GM12878 (cell line): ENCODE data around the gene GPR158. TPM values are rescaled to one million over a fixed set of nuclear protein-coding genes. Genes with fewer than 3 reads are reported as not detected.

Experiments
- ATAC-seq: fragments of 200-7000 bp; cut with Tn5 transposase; 3 replicates; pipeline ENCODE4 v1.9.1; 2020; ENCODE audit warnings: mild to moderate bottlenecking, moderate library complexity
- BruUV-seq: library from RNA; stranded (reverse); fragments of 400-500 nt; replicated peaks from 2 replicates; lab custom pipeline; 2021; lab: Mats Ljungman, UMichigan
- CTCF ChIA-PET: fragments of 300-600 bp; sonication (Branson Sonifier 250); formaldehyde crosslinking; extraction: SDS; loops from one replicate; lab custom pipeline; 2021; ENCODE audit warnings: inconsistent platforms; lab: Yijun Ruan, JAX
- POLR2A ChIA-PET: fragments of 350-600 bp; formaldehyde crosslinking; extraction: SDS; loops from one replicate; lab custom pipeline; 2021; ENCODE audit warnings: inconsistent platforms; lab: Charles Lee
- RAD21 ChIA-PET: fragments of 300-600 bp; sonication (Branson Sonifier 250); formaldehyde crosslinking; loops from one replicate; lab custom pipeline; 2023; ENCODE audit warnings: antibody characterized with exemption; ENCODE audit not compliant: unreplicated experiment; lab: Charles Lee
- SMC1A ChIA-PET: fragments of 300-600 bp; sonication (Branson Sonifier 250); formaldehyde crosslinking; loops from one replicate; lab custom pipeline; 2023; ENCODE audit not compliant: unreplicated experiment, uncharacterized antibody; lab: Charles Lee
- DNase-seq: peaks from one replicate; pipeline ENCODE4 v3.0.0-alpha.2; 2011; ENCODE audit warnings: low read depth, low spot score
- FAIRE-seq: peaks from 3 replicates; lab custom pipeline; 2011; peaks lifted over from hg19 to GRCh38; lab: Jason Lieb, UNC
- H2AFZ ChIP-seq: 2 replicates; pipeline ENCODE4 v1.6.0; 2011; ENCODE audit warnings: low read depth, low read length, control low read depth; ENCODE audit not compliant: control insufficient read depth
- H3K27ac ChIP-seq: 2 replicates; pipeline ENCODE4 v1.5.1; 2011; ENCODE audit warnings: control low read depth; ENCODE audit not compliant: control insufficient read depth, insufficient read depth
- H3K27me3 ChIP-seq, 2 experiments: replicated peaks in 1 of 2; 2 replicates each; pipeline versions ENCODE4 v1.6.0 to v1.6.1; 2011; ENCODE audit warnings: low read length in 1 of 2; ENCODE audit not compliant: control insufficient read depth in 2 of 2, insufficient read depth in 2 of 2
- H3K36me3 ChIP-seq, 2 experiments: 2 replicates each; pipeline ENCODE4 v1.5.1; 2011; ENCODE audit warnings: low read length in 1 of 2; ENCODE audit not compliant: control insufficient read depth in 2 of 2, insufficient read depth in 2 of 2
- H3K4me1 ChIP-seq: 2 replicates; pipeline ENCODE4 v1.6.1; 2011; ENCODE audit warnings: mild to moderate bottlenecking, low read length, moderate library complexity, mixed read lengths; ENCODE audit not compliant: control insufficient read depth, insufficient read depth
- H3K4me2 ChIP-seq: 2 replicates; pipeline ENCODE4 v1.6.0; 2011; ENCODE audit warnings: control low read depth; ENCODE audit not compliant: control insufficient read depth, insufficient read depth
- H3K4me3 ChIP-seq: fragments of 200-600 bp; sonication (generic); 2 replicates; pipeline ENCODE4 v1.5.1; 2016
- H3K79me2 ChIP-seq: 2 replicates; pipeline ENCODE4 v1.6.0; 2011; ENCODE audit warnings: low read length; ENCODE audit not compliant: control insufficient read depth, insufficient read depth
- H3K9ac ChIP-seq: 2 replicates; pipeline ENCODE4 v1.8.0; 2011; ENCODE audit warnings: low read length, control low read depth, mixed read lengths; ENCODE audit not compliant: control insufficient read depth, insufficient read depth
- H3K9me3 ChIP-seq: replicated peaks from 3 replicates; pipeline ENCODE4 v1.5.1; 2011; ENCODE audit warnings: mild to moderate bottlenecking, low read length; ENCODE audit not compliant: control insufficient read depth, insufficient read depth
- H4K20me1 ChIP-seq: 2 replicates; pipeline ENCODE4 v1.6.0; 2011; ENCODE audit not compliant: control insufficient read depth, insufficient read depth
- BMI1 ChIP-seq: fragments of 450-650 bp; IDR thresholded peaks from 2 replicates; pipeline ENCODE4 v1.6.1; 2016; ENCODE audit warnings: mild to moderate bottlenecking, moderate library complexity, borderline replicate concordance
- CTCF ChIP-seq, 3 experiments: IDR thresholded peaks in 2 of 3; conservative IDR thresholded peaks in 1 of 3; 2 replicates each; pipeline ENCODE4 v1.5.1; 2011; ENCODE audit warnings: low read depth in 3 of 3, low read length in 3 of 3, mild to moderate bottlenecking in 3 of 3, control low read depth in 2 of 3, moderate library complexity in 2 of 3, inconsistent platforms in 1 of 3, mixed read lengths in 1 of 3; ENCODE audit not compliant: control insufficient read depth in 2 of 3, insufficient read depth in 1 of 3; ENCODE audit errors: extremely low read depth in 1 of 3
- HDGF ChIP-seq: fragments of 450-650 bp; IDR thresholded peaks from 2 replicates; pipeline ENCODE4 v1.6.1; 2016; ENCODE audit warnings: antibody characterized with exemption
- KLF5 ChIP-seq: fragments of 450-650 bp; IDR thresholded peaks from 2 replicates; pipeline ENCODE4 v1.6.1; 2014; ENCODE audit warnings: mild to moderate bottlenecking; ENCODE audit not compliant: partially characterized antibody
- MYC ChIP-seq: IDR thresholded peaks from 2 replicates; pipeline ENCODE4 v1.6.1; 2011; ENCODE audit warnings: mild to moderate bottlenecking, low read length, moderate library complexity, inconsistent platforms; ENCODE audit not compliant: insufficient read depth, insufficient replicate concordance, insufficient read length, severe bottlenecking
- NFIC ChIP-seq: IDR thresholded peaks from 2 replicates; pipeline ENCODE4 v1.6.1; 2012; ENCODE audit warnings: low read depth, mild to moderate bottlenecking, inconsistent platforms, low read length, moderate library complexity
- NFYB ChIP-seq: IDR thresholded peaks from 2 replicates; pipeline ENCODE4 v1.6.1; 2011; ENCODE audit warnings: low read depth, mild to moderate bottlenecking, low read length, improper control_type of control experiment, moderate library complexity; ENCODE audit not compliant: insufficient read depth
- NR2C2 ChIP-seq: IDR thresholded peaks from 2 replicates; pipeline ENCODE4 v1.6.1; 2011; ENCODE audit warnings: borderline replicate concordance, low read depth; ENCODE audit not compliant: control insufficient read depth, insufficient read length
- POLR2A ChIP-seq: IDR thresholded peaks from 2 replicates; pipeline ENCODE4 v1.6.1; 2011; ENCODE audit warnings: low read depth, mild to moderate bottlenecking, low read length
- PRDM15 ChIP-seq: fragments of 450-650 bp; formaldehyde crosslinking; IDR thresholded peaks from 2 replicates; pipeline ENCODE4 v1.4.0; 2020; ENCODE audit warnings: mild to moderate bottlenecking, moderate library complexity
- ZSCAN29 ChIP-seq: fragments of 450-650 bp; IDR thresholded peaks from 2 replicates; pipeline ENCODE4 v1.6.1; 2017; ENCODE audit warnings: mild to moderate bottlenecking, moderate library complexity
- WGBS: methylation state at CpG from one replicate; pipeline ENCODE4 v1.1.6; 2016; ENCODE audit warnings: low lambda C conversion rate; ENCODE audit not compliant: insufficient replicate concordance, insufficient coverage; ENCODE audit errors: missing lambda C conversion rate; 5-methylcytosine and 5-hydroxymethylcytosine counted together
- in situ Hi-C: fragments of 300-500 bp; cut with MboI; formaldehyde crosslinking; loops from 9 replicates; pipeline ENCODE4 v1.14.3; 2018; ENCODE audit warnings: mixed read lengths
- intact Hi-C: fragments of 100-400 bp; cut with micrococcal nuclease; formaldehyde crosslinking; loops from one replicate; pipeline ENCODE4 v1.14.2; 2022; ENCODE audit not compliant: unreplicated experiment
- polyA plus RNA-seq, 11 experiments: library from polyadenylated mRNA; depleted of rRNA in 4 of 11; unstranded in 6 of 11; stranded (reverse) in 5 of 11; fragments of >200 nt; fragmentation: Nextera tagmentation in 4 of 11; fragmentation: Illumina TruSeq in 1 of 11; extraction: Ambion mirVana in 4 of 11; extraction: Trizol in 1 of 11; gene quantifications; 1 replicate in 1 of 11; 2 replicates in 10 of 11; pipeline versions ENCODE4 v1.2.1 to v1.2.3, GENCODE V29; 2011 to 2016; ENCODE audit warnings: inconsistent platforms in 2 of 11, missing spikeins in 2 of 11, low read depth in 1 of 11
- total RNA-seq, 4 experiments: library from RNA; depleted of rRNA in 3 of 4; stranded (reverse); fragments of >200 nt in 3 of 4; fragmentation: Illumina TruSeq in 1 of 4; extraction: Trizol in 1 of 4; gene quantifications; 2 replicates each; pipeline versions ENCODE4 v1.2.1 to v1.2.3, GENCODE V29; 2013 to 2021
- TF ChIP-seq, protein P1 (sequence below): IDR thresholded peaks from 2 replicates; pipeline ENCODE4 v1.6.1; 2011; ENCODE audit warnings: low read depth, low read length, improper control_type of control experiment, borderline replicate concordance
- TF ChIP-seq, protein P2 (sequence below): fragments of 150-350 bp; IDR thresholded peaks from 2 replicates; pipeline ENCODE4 v1.6.1; 2016; ENCODE audit warnings: low read depth, low read length

The GPR158 gene
- total and polyA plus RNA-seq, 10 of the 15 experiments (the other 5 are each of a cell fraction or from before 2014, with no cell fraction given) = not detected

- no peak for TF ChIP-seq CTCF (IDR thresholded peaks at IDR 0.05 in 2 of 3, conservative IDR thresholded peaks at IDR 0.05 in 1 of 3; ENCODE audit: control insufficient read depth in 2 of 3, extremely low read depth in 1 of 3, insufficient read depth in 1 of 3, low read depth in 3 of 3, low read length in 3 of 3)
Observed at GRCh38 chr10:25338271-25338670, 163.5 kb downstream of the GPR158 start (continued).

DNA sequence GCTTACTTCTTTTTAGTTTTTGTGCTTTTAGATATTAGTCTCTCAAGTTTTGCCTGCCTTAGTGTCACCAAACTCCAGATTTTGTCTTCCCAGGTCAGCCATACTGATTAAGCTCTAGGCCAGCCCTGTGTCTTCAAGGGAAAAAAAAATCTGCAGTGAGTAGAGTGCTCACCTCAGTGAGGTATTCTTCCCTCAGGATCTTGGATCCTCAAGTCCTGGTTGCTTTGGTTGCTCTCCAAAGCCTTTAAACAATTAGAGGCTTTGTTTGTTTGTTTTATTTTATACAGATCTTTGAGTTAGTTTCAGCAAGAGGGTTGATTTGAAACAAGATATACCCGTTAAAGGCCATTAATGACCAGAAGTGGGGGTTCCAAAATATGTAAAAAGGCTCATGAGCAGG lies 165.2 kb downstream of the GPR158 start:
- Histone ChIP-seq H3K36me3 (no peaks in the 10 kb centered on the region), H2AFZ (no peak overlapping the region), H3K4me2 (no peak overlapping the region), H3K9ac (no peak overlapping the region), H3K4me1 (no peaks in the 10 kb centered on the region), H3K27ac (no peak overlapping the region), H3K27me3 (no peaks in the 10 kb centered on the region), H3K79me2 (no peaks in the 10 kb centered on the region), H3K9me3 (no peaks in the 10 kb centered on the region), H4K20me1 (no peaks in the 10 kb centered on the region), H3K4me3 (no peak overlapping the region)
- ChIA-PET POLR2A (no interaction called here), RAD21 (no interaction called here), SMC1A (interaction anchor here (0.7 to 1.0 kb wide), 2 partner anchors 14 to 153 kb away, joined by 3 to 4 read pairs; no protein-coding TSS in a partner anchor), CTCF (no interaction called here)
- in situ Hi-C loops = no loop called here
- WGBS = 4% methylated on average over 1 of the region's 1 CpG
- DNase-seq = no peak
- BruUV-seq = no TSS peak
- intact Hi-C loops = no loop called here
- ATAC-seq = no peak
- FAIRE-seq = no peak
- TF ChIP-seq NFIC (no peak), POLR2A (no peak), HDGF (no peak), PRDM15 (CRISPR knock-in tag) (no peak), MYC (no peak), ZSCAN29 (no peak), KLF5 (no peak), NR2C2 (no peak), BMI1 (no peak), NFYB (no peak)
- TF ChIP-seq, protein P1, sequence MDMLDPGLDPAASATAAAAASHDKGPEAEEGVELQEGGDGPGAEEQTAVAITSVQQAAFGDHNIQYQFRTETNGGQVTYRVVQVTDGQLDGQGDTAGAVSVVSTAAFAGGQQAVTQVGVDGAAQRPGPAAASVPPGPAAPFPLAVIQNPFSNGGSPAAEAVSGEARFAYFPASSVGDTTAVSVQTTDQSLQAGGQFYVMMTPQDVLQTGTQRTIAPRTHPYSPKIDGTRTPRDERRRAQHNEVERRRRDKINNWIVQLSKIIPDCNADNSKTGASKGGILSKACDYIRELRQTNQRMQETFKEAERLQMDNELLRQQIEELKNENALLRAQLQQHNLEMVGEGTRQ = no peak
- TF ChIP-seq, protein P2, sequence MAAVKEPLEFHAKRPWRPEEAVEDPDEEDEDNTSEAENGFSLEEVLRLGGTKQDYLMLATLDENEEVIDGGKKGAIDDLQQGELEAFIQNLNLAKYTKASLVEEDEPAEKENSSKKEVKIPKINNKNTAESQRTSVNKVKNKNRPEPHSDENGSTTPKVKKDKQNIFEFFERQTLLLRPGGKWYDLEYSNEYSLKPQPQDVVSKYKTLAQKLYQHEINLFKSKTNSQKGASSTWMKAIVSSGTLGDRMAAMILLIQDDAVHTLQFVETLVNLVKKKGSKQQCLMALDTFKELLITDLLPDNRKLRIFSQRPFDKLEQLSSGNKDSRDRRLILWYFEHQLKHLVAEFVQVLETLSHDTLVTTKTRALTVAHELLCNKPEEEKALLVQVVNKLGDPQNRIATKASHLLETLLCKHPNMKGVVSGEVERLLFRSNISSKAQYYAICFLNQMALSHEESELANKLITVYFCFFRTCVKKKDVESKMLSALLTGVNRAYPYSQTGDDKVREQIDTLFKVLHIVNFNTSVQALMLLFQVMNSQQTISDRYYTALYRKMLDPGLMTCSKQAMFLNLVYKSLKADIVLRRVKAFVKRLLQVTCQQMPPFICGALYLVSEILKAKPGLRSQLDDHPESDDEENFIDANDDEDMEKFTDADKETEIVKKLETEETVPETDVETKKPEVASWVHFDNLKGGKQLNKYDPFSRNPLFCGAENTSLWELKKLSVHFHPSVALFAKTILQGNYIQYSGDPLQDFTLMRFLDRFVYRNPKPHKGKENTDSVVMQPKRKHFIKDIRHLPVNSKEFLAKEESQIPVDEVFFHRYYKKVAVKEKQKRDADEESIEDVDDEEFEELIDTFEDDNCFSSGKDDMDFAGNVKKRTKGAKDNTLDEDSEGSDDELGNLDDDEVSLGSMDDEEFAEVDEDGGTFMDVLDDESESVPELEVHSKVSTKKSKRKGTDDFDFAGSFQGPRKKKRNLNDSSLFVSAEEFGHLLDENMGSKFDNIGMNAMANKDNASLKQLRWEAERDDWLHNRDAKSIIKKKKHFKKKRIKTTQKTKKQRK = no peak
